Medulla oblongata (tissue), 1 donor: Measurements from ENCODE around the gene NEAT1.
A peak's percentile ranks its signal among the peaks of the same experiment; 100 is the strongest.

Source experiments
- DNase-seq: peaks from one replicate; pipeline ENCODE4 v3.0.0-alpha.2; 2015; ENCODE audit errors: extremely low spot score

The NEAT1 gene

GRCh38 chr11:65389294-65389980, 33.2 kb upstream of the NEAT1 start:
- DNase-seq: no peak

GRCh38 chr11:65390099-65390941, 32.3 kb upstream of the NEAT1 start:
- DNase-seq: no peak

- DNase-seq: no peak
Measured at GRCh38 chr11:65390996-65391395, 31.6 kb upstream of the NEAT1 start.

DNA sequence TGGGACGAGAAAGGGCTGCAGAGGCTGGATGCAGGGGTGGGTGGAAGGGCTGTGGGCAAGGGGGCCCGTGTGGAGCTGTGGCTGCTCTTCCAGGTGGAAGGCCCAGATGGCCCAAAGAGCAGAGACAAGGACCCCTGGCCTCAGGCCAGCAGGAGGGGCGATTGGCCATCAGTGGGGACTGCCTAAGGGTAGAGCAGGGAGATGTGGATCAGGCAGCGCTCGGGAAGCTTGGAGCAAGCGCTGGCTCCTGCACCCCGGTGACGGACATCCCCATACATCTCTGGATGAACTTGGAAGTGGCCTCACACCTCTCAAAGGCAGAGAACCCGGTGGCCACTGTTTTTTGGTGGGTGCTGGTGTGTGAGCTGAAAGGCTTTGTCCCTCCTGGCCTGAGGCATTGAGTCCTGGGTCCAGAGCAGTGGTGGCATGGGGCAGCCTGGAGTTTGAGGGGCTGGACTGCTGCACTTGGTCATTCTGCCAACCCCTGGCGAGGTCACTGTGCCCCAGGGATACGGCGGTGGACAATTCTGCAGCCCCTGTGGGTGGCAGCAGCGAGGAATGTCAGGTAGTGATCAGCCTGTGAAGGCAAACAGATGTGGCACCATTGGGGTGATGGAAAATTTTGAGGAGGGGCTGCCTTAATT, 30.3 kb upstream of the NEAT1 start:
- DNase-seq: no peak

DNA sequence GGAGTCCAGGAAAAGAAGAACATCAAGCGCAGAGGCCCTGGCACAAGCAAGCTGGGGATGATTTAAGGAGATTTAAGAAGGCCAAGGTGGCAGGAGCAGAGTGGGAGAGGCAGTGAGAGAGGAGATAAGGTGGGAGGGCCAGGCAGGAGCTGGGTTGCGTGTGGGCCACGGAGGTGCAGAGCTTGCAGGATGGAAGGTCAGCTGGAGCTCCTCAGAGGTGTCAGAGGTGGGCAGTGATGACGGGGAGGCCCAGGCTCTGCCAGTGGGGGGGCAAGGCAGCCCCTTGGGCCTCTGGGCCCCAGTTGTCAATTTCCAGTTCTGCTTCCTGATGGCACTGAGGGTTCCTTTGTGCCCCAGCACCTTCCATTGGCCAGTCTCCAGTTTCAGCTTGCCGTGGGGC, 29.7 kb upstream of the NEAT1 start:
- DNase-seq: no peak

DNA sequence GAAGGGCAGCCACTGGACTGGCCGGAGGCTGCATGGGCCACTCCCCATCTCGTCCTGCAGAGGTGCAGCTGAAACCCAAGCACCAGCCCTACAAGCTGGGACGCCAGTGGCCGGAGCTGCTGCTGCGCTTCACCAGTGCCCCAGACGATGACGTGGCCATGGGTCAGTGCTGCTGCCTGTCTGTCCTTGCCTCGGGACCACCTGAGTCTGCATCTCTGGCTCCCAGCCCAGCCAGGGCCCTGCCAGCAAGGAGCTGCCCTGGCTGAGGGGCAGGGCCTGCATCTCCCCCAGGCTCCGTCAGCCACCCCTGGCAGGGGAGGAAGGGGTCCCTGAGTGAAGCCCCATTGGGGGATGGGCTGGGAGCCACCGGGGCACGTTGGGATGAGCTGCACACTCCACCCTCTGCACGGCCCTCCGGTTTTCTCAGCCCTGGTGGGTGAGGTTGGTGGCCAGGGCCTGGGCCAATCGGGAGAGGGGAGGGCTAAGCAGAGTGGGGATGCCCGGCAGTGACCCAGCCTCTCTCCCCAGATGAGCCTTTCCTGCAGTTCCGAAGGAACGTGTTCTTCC, 29.0 kb upstream of the NEAT1 start:
- DNase-seq: no peak

- no peak for DNase-seq
Measured at GRCh38 chr11:65394125-65394536, 28.5 kb upstream of the NEAT1 start.

GRCh38 chr11:65395961-65396530, 26.6 kb upstream of the NEAT1 start:
- DNase-seq: no peak

DNA sequence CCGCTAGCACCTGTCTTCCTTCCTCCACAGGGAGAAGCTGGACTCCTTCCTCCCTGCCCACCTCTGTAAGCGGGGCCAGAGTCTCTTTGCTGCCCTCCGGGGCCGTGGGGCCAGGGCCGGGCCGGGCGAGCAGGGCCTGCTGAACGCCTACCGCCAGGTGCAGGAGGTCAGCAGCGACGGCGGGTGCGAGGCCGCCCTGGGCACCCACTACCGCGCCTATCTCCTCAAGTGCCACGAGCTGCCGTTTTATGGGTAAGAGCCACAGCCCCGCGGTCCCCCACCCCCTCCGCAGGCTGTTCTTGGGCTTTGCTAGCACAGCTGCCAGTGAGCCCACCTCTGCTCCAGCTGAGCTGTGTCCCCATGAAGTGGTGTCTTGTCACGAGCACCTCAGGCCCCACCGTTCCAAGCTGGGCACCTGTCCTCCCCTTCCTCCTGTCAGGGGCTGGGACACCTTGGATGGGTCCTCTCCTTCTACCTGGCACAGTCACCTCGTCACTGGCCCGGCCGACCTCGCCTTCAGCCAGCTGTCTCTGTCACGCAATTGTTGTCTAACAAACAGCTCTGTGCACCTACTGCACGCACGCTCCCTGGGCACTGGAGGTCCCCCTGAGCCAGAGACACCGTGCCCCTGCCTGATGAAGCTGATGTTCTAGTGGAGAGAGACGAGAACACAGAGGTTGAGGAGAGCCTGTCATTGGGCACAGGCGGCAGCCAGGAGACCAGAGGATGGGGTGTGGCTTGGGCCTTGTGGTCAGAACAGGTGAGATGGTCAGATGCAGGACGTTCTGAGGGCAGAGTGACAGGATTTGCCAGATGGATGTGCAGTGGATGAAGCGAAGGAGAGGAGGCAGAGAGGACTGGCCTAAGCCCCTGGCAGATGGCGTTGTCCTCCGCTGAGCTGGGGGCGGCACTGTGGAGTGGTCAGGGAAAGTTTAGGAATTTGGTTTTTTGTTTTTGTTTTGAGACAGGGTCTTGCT, 25.5 kb upstream of the NEAT1 start:
- DNase-seq: no peak

GRCh38 chr11:65398362-65398910, 24.2 kb upstream of the NEAT1 start:
- no peak for DNase-seq

GRCh38 chr11:65399249-65399648, 23.3 kb upstream of the NEAT1 start:
- DNase-seq: no peak

DNA sequence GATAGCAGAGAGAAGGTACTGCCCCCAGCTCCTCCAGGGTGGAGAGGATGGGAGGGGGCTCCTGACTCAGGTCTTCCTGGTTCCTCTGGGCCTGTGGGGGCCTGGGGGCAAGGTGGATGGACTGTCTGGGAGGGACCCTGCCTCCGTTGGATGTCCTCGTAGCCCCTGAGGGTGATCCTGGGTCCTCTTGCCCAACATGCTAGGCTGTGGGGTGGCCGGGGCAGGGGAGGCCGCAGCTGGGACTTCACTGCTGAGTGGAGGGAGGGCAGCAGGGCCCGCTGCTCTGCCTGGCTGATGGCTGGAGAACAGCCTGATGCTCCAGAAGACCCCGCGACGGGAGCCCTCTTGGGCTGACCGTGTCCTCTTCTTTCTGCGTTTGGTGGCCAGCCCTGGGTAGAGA, 22.8 kb upstream of the NEAT1 start:
- DNase-seq: no peak

GRCh38 chr11:65400307-65401072, 22.1 kb upstream of the NEAT1 start:
- no peak for DNase-seq

DNA sequence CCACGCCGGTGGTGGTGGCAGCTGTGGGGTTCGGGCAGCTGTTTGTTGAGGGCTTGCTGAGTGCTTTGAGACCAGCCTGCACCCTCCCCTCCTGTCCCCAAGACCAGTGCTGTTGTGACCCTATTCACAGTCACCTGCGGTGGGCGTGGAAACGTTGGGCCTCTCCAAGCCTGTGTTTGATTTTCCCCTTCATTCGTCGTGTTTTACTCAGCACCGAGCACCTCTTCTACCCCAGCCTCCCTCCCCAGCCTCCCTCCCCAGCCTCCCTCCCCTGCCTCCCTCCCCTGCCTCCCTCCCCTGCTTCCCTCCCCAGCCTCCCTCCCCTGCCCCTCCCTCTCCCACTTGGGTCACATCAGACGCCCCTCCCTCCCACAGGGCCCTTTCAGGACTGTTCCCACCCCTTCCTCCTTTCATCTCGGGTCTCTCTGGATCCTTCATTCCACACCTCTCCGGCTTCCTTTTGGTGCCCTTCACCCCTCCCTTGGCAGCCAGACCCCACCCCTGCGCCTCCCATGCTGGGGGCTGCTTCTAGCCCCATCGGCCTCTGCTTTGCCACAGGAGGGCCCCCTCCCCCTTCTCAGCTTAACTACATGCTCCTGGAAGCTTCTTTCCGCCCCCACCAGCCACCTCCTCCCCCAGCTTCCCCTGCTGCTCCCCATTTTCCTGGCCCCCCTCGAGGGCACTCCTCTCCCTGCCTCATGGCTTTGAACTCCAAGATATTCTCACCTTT, 21.4 kb upstream of the NEAT1 start:
- DNase-seq: no peak

DNA sequence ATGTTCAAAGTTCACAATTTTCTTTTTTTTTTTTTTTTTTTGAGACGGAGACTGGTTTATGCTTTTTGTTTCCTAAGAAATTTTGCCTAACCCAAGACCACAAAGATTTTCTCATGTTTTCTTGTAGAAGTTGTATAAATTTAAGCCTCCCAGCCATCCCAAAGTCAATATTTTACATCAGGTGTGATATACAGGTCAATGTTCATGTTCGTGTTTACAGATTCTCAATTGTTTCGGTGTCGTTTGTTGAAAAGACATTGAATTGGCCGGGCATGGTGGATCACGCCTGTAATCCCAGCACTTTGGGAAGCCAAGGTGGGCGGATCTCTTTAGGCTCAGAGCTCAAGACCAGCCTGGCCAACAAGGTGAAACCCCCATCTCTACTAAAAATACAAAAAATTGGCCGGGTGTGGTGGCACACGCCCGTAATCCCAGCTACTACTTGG, 20.8 kb upstream of the NEAT1 start:
- no peak for DNase-seq

DNA sequence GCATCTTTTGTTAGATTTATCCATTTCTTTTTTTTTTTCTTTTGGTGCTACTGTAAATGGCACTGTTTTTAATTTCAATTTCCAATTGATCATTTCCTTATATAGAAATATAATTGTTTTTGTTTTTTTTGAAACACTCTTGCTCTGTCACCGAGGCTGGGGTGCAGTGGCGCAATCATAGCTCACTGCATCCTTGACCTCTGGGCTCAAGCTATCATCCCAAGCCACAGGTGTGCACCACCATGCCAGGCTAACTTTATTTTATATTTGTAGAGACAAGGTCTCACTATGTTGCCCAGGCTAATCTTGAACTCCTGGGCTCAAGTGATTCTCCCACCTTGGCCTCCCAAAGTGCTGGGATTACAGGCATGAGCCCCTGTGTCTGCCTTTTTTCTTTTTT, 19.8 kb upstream of the NEAT1 start:
- DNase-seq: no peak

GRCh38 chr11:65403607-65404121, 18.9 kb upstream of the NEAT1 start:
- DNase-seq: peak; percentile 70

DNA sequence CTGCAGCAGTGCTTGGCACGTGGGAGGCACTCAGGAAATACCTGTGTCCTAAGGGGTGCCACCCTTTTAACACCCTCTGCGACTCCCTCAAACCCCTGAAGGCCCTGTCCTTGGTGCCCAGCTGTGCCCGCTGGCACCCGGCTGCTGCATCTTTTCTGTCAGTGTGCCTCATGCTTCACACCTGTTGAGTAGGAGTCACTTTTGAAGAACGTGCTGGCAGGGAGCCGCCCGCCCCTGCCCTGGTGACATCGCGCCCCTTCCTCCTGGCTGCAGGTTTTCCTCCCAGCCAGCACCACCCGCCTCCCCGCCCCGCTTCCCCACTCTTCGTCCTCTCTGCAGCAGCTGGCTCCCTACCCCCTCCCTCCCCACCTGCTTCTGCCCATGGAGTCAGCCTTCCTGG, 18.4 kb upstream of the NEAT1 start:
- DNase-seq: no peak
